Measurements from ENCODE around the gene PFKFB3. TPM values are rescaled to one million over a fixed set of nuclear protein-coding genes. Genes with fewer than 3 reads are reported as not detected.

Gene PFKFB3
- polyA plus RNA-seq, 3 donors: 12.2 to 101 (median 15.8) TPM

DNA sequence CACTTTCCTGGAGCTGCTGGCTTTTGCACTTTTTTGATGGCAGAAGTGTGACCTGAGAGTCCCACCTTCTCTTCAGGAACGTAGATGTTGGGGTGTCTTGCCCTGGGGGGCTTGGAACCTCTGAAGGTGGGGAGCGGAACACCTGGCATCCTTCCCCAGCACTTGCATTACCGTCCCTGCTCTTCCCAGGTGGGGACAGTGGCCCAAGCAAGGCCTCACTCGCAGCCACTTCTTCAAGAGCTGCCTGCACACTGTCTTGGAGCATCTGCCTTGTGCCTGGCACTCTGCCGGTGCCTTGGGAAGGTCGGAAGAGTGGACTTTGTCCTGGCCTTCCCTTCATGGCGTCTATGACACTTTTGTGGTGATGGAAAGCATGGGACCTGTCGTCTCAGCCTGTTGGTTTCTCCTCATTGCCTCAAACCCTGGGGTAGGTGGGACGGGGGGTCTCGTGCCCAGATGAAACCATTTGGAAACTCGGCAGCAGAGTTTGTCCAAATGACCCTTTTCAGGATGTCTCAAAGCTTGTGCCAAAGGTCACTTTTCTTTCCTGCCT, 31.1 kb downstream of the PFKFB3 start:
- no peaks in the 10 kb centered on the region for H3K9me3 ChIP-seq (replicated peaks in 1 of 2; ENCODE audit: control insufficient read depth in 1 of 2, insufficient read depth in 1 of 2, low read length in 2 of 2)
- no peak overlapping the region for H3K9ac ChIP-seq (ENCODE audit: insufficient read depth, low read length, poor library complexity, severe bottlenecking)
- peaks cover 1 to 5% of the 10 kb centered on the region in 2 donors for H3K4me1 ChIP-seq (ENCODE audit: control insufficient read depth in 1 of 2, insufficient read depth in 2 of 2, low read length in 2 of 2)
- H3K27ac ChIP-seq (ENCODE audit: low read depth in 1 of 2, low read length in 2 of 2): no peak overlapping the region
- WGBS (ENCODE audit: insufficient coverage): 97% methylated on average over 7 of the region's 11 CpGs
- peaks cover 58% of the 10 kb centered on the region for H4K20me1 ChIP-seq (ENCODE audit: insufficient read depth, low read length)
- intact Hi-C loops (cut with micrococcal nuclease): loop anchor here in 1 of 2 donors (10.0 kb wide), 1 partner anchor 171 kb away; no protein-coding TSS in a partner anchor
- H3K4me2 ChIP-seq (replicated peaks; ENCODE audit: extremely low read depth, low read length, poor library complexity, severe bottlenecking): no peak overlapping the region
- Mint-ChIP-seq H3K36me3 (peaks cover 71 to 83% of the 10 kb centered on the region in 2 donors), H3K27ac (peak overlapping the region in 1 of 7 donors; percentile 26), H3K9me3 (no peaks in the 10 kb centered on the region), H3K4me3 (no peak overlapping the region), H3K27me3 (ENCODE audit: low read depth in 3 of 3) (no peaks in the 10 kb centered on the region), H3K4me1 (peaks cover 4% of the 10 kb centered on the region)
- no peaks in the 10 kb centered on the region for H3K27me3 ChIP-seq (ENCODE audit: control insufficient read depth in 2 of 2, insufficient read depth in 2 of 2, low read length in 2 of 2)
- no peak overlapping the region for H2AFZ ChIP-seq (ENCODE audit: insufficient read depth, low read depth, low read length, poor library complexity, severe bottlenecking)
- no peak overlapping the region for H3K4me3 ChIP-seq (replicated peaks in 1 of 3; ENCODE audit: low read depth in 2 of 3, low read length in 3 of 3)
- no peak for DNase-seq
- TF ChIP-seq CTCF (IDR thresholded peaks at IDR 0.05): no peak
- H3K79me2 ChIP-seq (ENCODE audit: insufficient read depth, low read length): no peaks in the 10 kb centered on the region
- peaks cover 56 to 74% of the 10 kb centered on the region in 2 donors for H3K36me3 ChIP-seq (replicated peaks in 1 of 2; ENCODE audit: control insufficient read depth in 1 of 2, insufficient read depth in 2 of 2, low read length in 2 of 2)

DNA sequence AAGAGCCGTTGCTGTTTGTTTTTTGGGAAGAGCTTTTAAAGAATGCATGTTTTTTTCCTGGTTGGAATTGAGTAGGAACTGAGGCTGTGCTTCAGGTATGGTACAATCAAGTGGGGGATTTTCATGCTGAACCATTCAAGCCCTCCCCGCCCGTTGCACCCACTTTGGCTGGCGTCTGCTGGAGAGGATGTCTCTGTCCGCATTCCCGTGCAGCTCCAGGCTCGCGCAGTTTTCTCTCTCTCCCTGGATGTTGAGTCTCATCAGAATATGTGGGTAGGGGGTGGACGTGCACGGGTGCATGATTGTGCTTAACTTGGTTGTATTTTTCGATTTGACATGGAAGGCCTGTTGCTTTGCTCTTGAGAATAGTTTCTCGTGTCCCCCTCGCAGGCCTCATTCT, 31.6 kb downstream of the PFKFB3 start:
- peaks cover 52% of the 10 kb centered on the region for H4K20me1 ChIP-seq (ENCODE audit: insufficient read depth, low read length)
- H3K27me3 ChIP-seq (ENCODE audit: control insufficient read depth in 2 of 2, insufficient read depth in 2 of 2, low read length in 2 of 2): no peaks in the 10 kb centered on the region
- Mint-ChIP-seq H3K36me3 (peaks cover 67 to 77% of the 10 kb centered on the region in 2 donors), H3K4me3 (no peak overlapping the region), H3K9me3 (no peaks in the 10 kb centered on the region), H3K27ac (peak overlapping the region in 1 of 7 donors; percentile 63), H3K4me1 (peaks cover 9% of the 10 kb centered on the region), H3K27me3 (ENCODE audit: low read depth in 3 of 3) (no peaks in the 10 kb centered on the region)
- H3K79me2 ChIP-seq (ENCODE audit: insufficient read depth, low read length): no peaks in the 10 kb centered on the region
- no peak overlapping the region for H2AFZ ChIP-seq (ENCODE audit: insufficient read depth, low read depth, low read length, poor library complexity, severe bottlenecking)
- H3K4me2 ChIP-seq (replicated peaks; ENCODE audit: extremely low read depth, low read length, poor library complexity, severe bottlenecking): no peak overlapping the region
- peak overlapping the region in 1 of 2 donors; percentile 26 for H3K27ac ChIP-seq (ENCODE audit: low read depth in 1 of 2, low read length in 2 of 2)
- H3K36me3 ChIP-seq (replicated peaks in 1 of 2; ENCODE audit: control insufficient read depth in 1 of 2, insufficient read depth in 2 of 2, low read length in 2 of 2): peaks cover 52 to 68% of the 10 kb centered on the region in 2 donors
- no peak for DNase-seq
- WGBS (ENCODE audit: insufficient coverage): 87% methylated on average over 3 of the region's 13 CpGs
- intact Hi-C loops (cut with micrococcal nuclease): loop anchor here in 1 of 2 donors (10.0 kb wide), 1 partner anchor 170 kb away; no protein-coding TSS in a partner anchor
- TF ChIP-seq CTCF (IDR thresholded peaks at IDR 0.05): no peak
- peaks cover 7 to 10% of the 10 kb centered on the region in 2 donors for H3K4me1 ChIP-seq (ENCODE audit: control insufficient read depth in 1 of 2, insufficient read depth in 2 of 2, low read length in 2 of 2)
- no peak overlapping the region for H3K4me3 ChIP-seq (replicated peaks in 1 of 3; ENCODE audit: low read depth in 2 of 3, low read length in 3 of 3)
- no peaks in the 10 kb centered on the region for H3K9me3 ChIP-seq (replicated peaks in 1 of 2; ENCODE audit: control insufficient read depth in 1 of 2, insufficient read depth in 1 of 2, low read length in 2 of 2)
- no peak overlapping the region for H3K9ac ChIP-seq (ENCODE audit: insufficient read depth, low read length, poor library complexity, severe bottlenecking)
